Endothelial cell of umbilical vein (primary cell): ENCODE measurements around the gene GRID1. TPM values are rescaled to one million over a fixed set of nuclear protein-coding genes. Genes with fewer than 3 reads are reported as not detected.

ENCODE experiments used
- BruUV-seq: library from RNA; stranded (reverse); fragments of 400-500 nt; replicated peaks from 2 replicates; lab custom pipeline; 2021; lab: Mats Ljungman, UMichigan
- CTCF ChIA-PET: fragments of 300-600, 350-600 bp; sonication (Branson Sonifier 250); formaldehyde crosslinking; loops from one replicate; lab custom pipeline; 2021; ENCODE audit warnings: antibody characterized with exemption, inconsistent platforms; lab: Charles Lee
- POLR2A ChIA-PET: fragments of 300-600, 350-600 bp; sonication (Branson Sonifier 250); formaldehyde crosslinking; loops from one replicate; lab custom pipeline; 2021; ENCODE audit warnings: antibody characterized with exemption, inconsistent platforms; lab: Charles Lee
- DNase-seq: peaks from one replicate; pipeline ENCODE4 v3.0.0-alpha.2; 2011; ENCODE audit warnings: low read depth, low spot score
- FAIRE-seq: peaks from 2 replicates; lab custom pipeline; 2011; peaks lifted over from hg19 to GRCh38; lab: Jason Lieb, UNC
- H2AFZ ChIP-seq: 2 replicates; pipeline ENCODE4 v1.6.0; 2012; ENCODE audit warnings: low read depth, low read length, control low read depth, inconsistent platforms
- H3K27ac ChIP-seq: 2 replicates; pipeline ENCODE4 v1.5.1; 2011; ENCODE audit warnings: low read depth, mild to moderate bottlenecking, control low read depth, low read length, moderate library complexity; ENCODE audit not compliant: insufficient read depth
- H3K27me3 ChIP-seq, 2 experiments: 2 replicates each; pipeline versions ENCODE4 v1.6.0 to v1.6.1; 2011; ENCODE audit warnings: low read length in 2 of 2, mixed read lengths in 1 of 2; ENCODE audit not compliant: control insufficient read depth in 2 of 2, insufficient read depth in 2 of 2
- H3K36me3 ChIP-seq, 2 experiments: 2 replicates in 1 of 2; 3 replicates in 1 of 2; pipeline ENCODE4 v1.5.1; 2011; ENCODE audit warnings: low read length in 2 of 2, mild to moderate bottlenecking in 1 of 2, moderate library complexity in 1 of 2; ENCODE audit not compliant: control insufficient read depth in 2 of 2, insufficient read depth in 2 of 2; ENCODE audit errors: extremely low read depth in 1 of 2
- H3K4me1 ChIP-seq: 3 replicates; pipeline ENCODE4 v1.5.1; 2011; ENCODE audit warnings: mild to moderate bottlenecking, low read length; ENCODE audit not compliant: control insufficient read depth, insufficient read depth; ENCODE audit errors: extremely low read depth
- H3K4me2 ChIP-seq: 2 replicates; pipeline ENCODE4 v1.6.1; 2011; ENCODE audit warnings: low read length, control low read depth, mixed read lengths; ENCODE audit not compliant: insufficient read depth
- H3K4me3 ChIP-seq, 3 experiments: fragments of 200-600 bp in 1 of 3; sonication (generic), shearing (Covaris generic) in 1 of 3; replicated peaks in 1 of 3; 2 replicates each; pipeline ENCODE4 v1.5.1; 2011 to 2016; ENCODE audit warnings: control low read depth in 3 of 3, low read length in 3 of 3, mild to moderate bottlenecking in 2 of 3, inconsistent platforms in 1 of 3, low read depth in 1 of 3, moderate library complexity in 1 of 3; ENCODE audit not compliant: insufficient read depth in 1 of 3
- H3K79me2 ChIP-seq: 2 replicates; pipeline ENCODE4 v1.6.0; 2012; ENCODE audit warnings: low read length, inconsistent platforms; ENCODE audit not compliant: control insufficient read depth, insufficient read depth
- H3K9ac ChIP-seq: replicated peaks from 2 replicates; pipeline ENCODE3; 2011; ENCODE audit warnings: low read length, control low read depth; ENCODE audit not compliant: insufficient read depth; ENCODE audit errors: extremely low read depth
- H3K9me1 ChIP-seq: replicated peaks from 3 replicates; pipeline ENCODE4 v1.6.0; 2011; ENCODE audit warnings: mild to moderate bottlenecking, low read length; ENCODE audit not compliant: control insufficient read depth, insufficient read depth; ENCODE audit errors: extremely low read depth
- H3K9me3 ChIP-seq: replicated peaks from 2 replicates; pipeline ENCODE4 v1.5.1; 2012; ENCODE audit warnings: low read length, inconsistent platforms; ENCODE audit not compliant: control insufficient read depth, insufficient read depth
- H4K20me1 ChIP-seq: replicated peaks from 2 replicates; pipeline ENCODE3; 2011; ENCODE audit warnings: mild to moderate bottlenecking, low read length; ENCODE audit not compliant: control insufficient read depth, insufficient read depth; ENCODE audit errors: extremely low read depth
- CTCF ChIP-seq, 2 donors: IDR thresholded peaks; 1 replicate in 1 of 2; 2 replicates in 1 of 2; pipeline ENCODE4 v1.5.1; 2011; ENCODE audit warnings: low read length in 2 of 2, mild to moderate bottlenecking in 2 of 2, moderate library complexity in 2 of 2, control low read depth in 1 of 2, inconsistent platforms in 1 of 2, low read depth in 1 of 2; ENCODE audit not compliant: insufficient read depth in 1 of 2; ENCODE audit errors: extremely low read depth in 1 of 2
- FOS ChIP-seq: IDR thresholded peaks from 2 replicates; pipeline ENCODE4 v1.6.1; 2011; ENCODE audit warnings: mild to moderate bottlenecking, low read length, moderate library complexity, borderline replicate concordance; ENCODE audit not compliant: insufficient read depth
- GATA2 ChIP-seq: IDR thresholded peaks from 2 replicates; pipeline ENCODE4 v1.7.0; 2011; ENCODE audit warnings: low read depth, mild to moderate bottlenecking, moderate library complexity, mixed read lengths, low read length; ENCODE audit not compliant: insufficient read length, insufficient read depth
- MAX ChIP-seq: IDR thresholded peaks from 2 replicates; pipeline ENCODE4 v1.6.1; 2011; ENCODE audit not compliant: insufficient read depth, insufficient read length
- MYC ChIP-seq: IDR thresholded peaks from one replicate; pipeline ENCODE4 v1.6.1; 2011; ENCODE audit warnings: mild to moderate bottlenecking, low read depth, low read length
- POLR2A ChIP-seq: IDR thresholded peaks from 2 replicates; pipeline ENCODE4 v1.6.1; 2012; ENCODE audit warnings: low read depth, mild to moderate bottlenecking, control low read depth, low read length
- POLR2AphosphoS5 ChIP-seq: IDR thresholded peaks from 2 replicates; pipeline ENCODE4 v1.6.1; 2012; ENCODE audit warnings: low read depth, mild to moderate bottlenecking, control low read depth, low read length, moderate library complexity; ENCODE audit not compliant: insufficient read depth
- dilution Hi-C: fragments of 300-500 bp; cut with MboI; formaldehyde crosslinking; loops from one replicate; pipeline ENCODE4 v1.15.0; 2019; ENCODE audit warnings: low sequenced_read_pairs; ENCODE audit not compliant: extremely low pct_ligation_motif_present
- intact Hi-C: fragments of 100-400 bp; cut with micrococcal nuclease; formaldehyde crosslinking; loops from one replicate; pipeline ENCODE4 v1.10.0; 2022
- polyA plus RNA-seq, 4 experiments: library from polyadenylated mRNA; depleted of rRNA in 3 of 4; stranded (reverse) in 3 of 4; unstranded in 1 of 4; fragments of >200 nt; gene quantifications; 2 replicates each; pipeline versions ENCODE4 v1.2.1 to v1.2.3, GENCODE V29; 2011 to 2012; ENCODE audit warnings: missing spikeins in 1 of 4
- total RNA-seq: library from RNA; stranded (reverse); gene quantifications from 2 replicates; pipeline ENCODE4 v1.2.3, GENCODE V29; 2021

GRID1 gene
- total and polyA plus RNA-seq, 2 donors (not counting 3 experiments of a cell fraction or from before 2014, with no cell fraction given), result not detected

- dilution Hi-C loops (no loop called here), intact Hi-C loops (no loop called here)
- no TSS peak for BruUV-seq
- Histone ChIP-seq H3K27me3 (peaks cover 17 to 23% of the 10 kb centered on the region in 2 experiments), H3K4me2 (no peak overlapping the region), H3K79me2 (no peaks in the 10 kb centered on the region), H2AFZ (no peak overlapping the region), H3K9ac (no peak overlapping the region), H3K36me3 (no peaks in the 10 kb centered on the region), H3K4me3 (no peak overlapping the region), H3K4me1 (no peaks in the 10 kb centered on the region), H3K9me3 (no peaks in the 10 kb centered on the region), H3K27ac (no peak overlapping the region), H4K20me1 (no peaks in the 10 kb centered on the region), H3K9me1 (no peaks in the 10 kb centered on the region)
- TF ChIP-seq CTCF (IDR thresholded peaks at IDR 0.05; ENCODE audit: extremely low read depth in 1 of 2, insufficient read depth in 1 of 2, low read depth in 1 of 2, low read length in 2 of 2) (no peak), POLR2AphosphoS5 (no peak), POLR2A (no peak), MAX (no peak), MYC (no peak), GATA2 (no peak), FOS (no peak)
- DNase-seq (no peak), FAIRE-seq (no peak)
- ChIA-PET CTCF (interaction anchor here (0.5 to 5.1 kb wide), 7 partner anchors 9 to 1850 kb away, joined by 3 to 31 read pairs (median 5); no protein-coding TSS in a partner anchor), POLR2A (no interaction called here)
These were observed 23.9 kb upstream of the GRID1 start for GRCh38 chr10:86390337-86391120.
